Panc1 (cell line): ENCODE results near the gene RUNX1.

Experiments
- CTCF ChIP-seq: fragments of 450-650 bp; IDR thresholded peaks from 2 replicates; pipeline ENCODE4 v1.5.1; 2017; ENCODE audit warnings: mild to moderate bottlenecking
- SIN3A ChIP-seq: IDR thresholded peaks from 2 replicates; pipeline ENCODE4 v1.6.1; 2012; ENCODE audit warnings: low read depth, mild to moderate bottlenecking, low read length, moderate library complexity, borderline replicate concordance; ENCODE audit not compliant: insufficient read depth

- TF ChIP-seq CTCF = no peak
- TF ChIP-seq SIN3A = no peak
Observed at GRCh38 chr21:34923202-34923601, 125.9 kb downstream of the RUNX1 start.
